HG03039 (cell line): ENCODE results near the gene TAF9B.
"Not testable (repeated sequence)": the region's sequence is repeated elsewhere in the genome, so short reads cannot be mapped to it uniquely, and the experiment has no call there.

Experiments used
- ATAC-seq: cut with Tn5 transposase; IDR thresholded peaks from one replicate; pipeline ENCODE4 v1.9.1; 2021; ENCODE audit warnings: mild to moderate bottlenecking, moderate library complexity; ENCODE audit not compliant: unreplicated experiment

The TAF9B gene

GRCh38 chrX:78116766-78117165 lies 22.7 kb downstream of the TAF9B start:
- no peak for ATAC-seq

- no peak for ATAC-seq
These were observed 23.1 kb downstream of the TAF9B start for GRCh38 chrX:78116365-78116764.

GRCh38 chrX:78111140-78111931 lies 28.1 kb downstream of the TAF9B start:
- no peak for ATAC-seq

- no peak for ATAC-seq
These were observed 30.0 kb downstream of the TAF9B start for GRCh38 chrX:78109458-78109857.

GRCh38 chrX:78106651-78106986 lies 32.8 kb downstream of the TAF9B start:
- no peak for ATAC-seq

- no peak for ATAC-seq
These were observed 33.4 kb downstream of the TAF9B start for GRCh38 chrX:78105944-78106650.

- peak; percentile 24 for ATAC-seq
These were observed 34.8 kb downstream of the TAF9B start for GRCh38 chrX:78104447-78105176.

GRCh38 chrX:78103623-78104446 lies 35.6 kb downstream of the TAF9B start, which contains the start of gene PGK1:
PGK1 (plus strand) TSS chrX:78104248; CDS start chrX:78104341, 93 bp downstream.
- ATAC-seq: peak; percentile 98

GRCh38 chrX:78103001-78103622 lies 36.3 kb downstream of the TAF9B start:
- no peak for ATAC-seq

- no peak for ATAC-seq
These were observed 37.4 kb downstream of the TAF9B start for GRCh38 chrX:78102091-78102490.

- ATAC-seq: no peak
These were observed 41.3 kb downstream of the TAF9B start for GRCh38 chrX:78098108-78098507.

- ATAC-seq: peak; percentile 74
These were observed 47.2 kb downstream of the TAF9B start for GRCh38 chrX:78092296-78092695.

GRCh38 chrX:78081413-78081812 lies 58.0 kb downstream of the TAF9B start:
- not testable (repeated sequence) for ATAC-seq
